ENCODE data around the gene SLC50A1.

Gene SLC50A1

DNA sequence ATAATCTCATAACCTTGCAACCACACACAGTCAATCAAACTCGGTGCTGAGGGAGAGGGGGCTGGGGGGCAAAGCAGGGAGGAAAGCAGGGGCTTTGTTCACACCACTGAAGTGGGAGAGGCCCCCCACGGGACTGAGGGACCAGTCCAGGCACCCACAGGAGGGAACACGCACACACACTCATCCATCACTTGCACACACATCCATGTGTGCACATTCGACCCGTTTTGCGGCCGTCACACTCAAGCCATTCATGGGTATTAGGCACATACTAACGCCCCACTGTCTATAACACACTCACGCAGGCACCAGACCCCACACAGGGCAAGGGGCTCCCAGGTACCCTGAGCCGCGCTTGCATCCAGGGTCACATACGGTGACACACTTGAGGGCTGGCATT, 43.0 kb upstream of the SLC50A1 start:
- Histone ChIP-seq H3K9me3 (ENCODE audit: severe bottlenecking) (no peaks in the 10 kb centered on the region), H3K27ac (no peak overlapping the region), H3K4me3 (ENCODE audit: low read depth, low read length) (no peak overlapping the region), H3K36me3 (no peaks in the 10 kb centered on the region), H3K27me3 (ENCODE audit: insufficient read depth, low read depth, severe bottlenecking) (no peaks in the 10 kb centered on the region)
- no peak for DNase-seq
- TF ChIP-seq, protein P1, sequence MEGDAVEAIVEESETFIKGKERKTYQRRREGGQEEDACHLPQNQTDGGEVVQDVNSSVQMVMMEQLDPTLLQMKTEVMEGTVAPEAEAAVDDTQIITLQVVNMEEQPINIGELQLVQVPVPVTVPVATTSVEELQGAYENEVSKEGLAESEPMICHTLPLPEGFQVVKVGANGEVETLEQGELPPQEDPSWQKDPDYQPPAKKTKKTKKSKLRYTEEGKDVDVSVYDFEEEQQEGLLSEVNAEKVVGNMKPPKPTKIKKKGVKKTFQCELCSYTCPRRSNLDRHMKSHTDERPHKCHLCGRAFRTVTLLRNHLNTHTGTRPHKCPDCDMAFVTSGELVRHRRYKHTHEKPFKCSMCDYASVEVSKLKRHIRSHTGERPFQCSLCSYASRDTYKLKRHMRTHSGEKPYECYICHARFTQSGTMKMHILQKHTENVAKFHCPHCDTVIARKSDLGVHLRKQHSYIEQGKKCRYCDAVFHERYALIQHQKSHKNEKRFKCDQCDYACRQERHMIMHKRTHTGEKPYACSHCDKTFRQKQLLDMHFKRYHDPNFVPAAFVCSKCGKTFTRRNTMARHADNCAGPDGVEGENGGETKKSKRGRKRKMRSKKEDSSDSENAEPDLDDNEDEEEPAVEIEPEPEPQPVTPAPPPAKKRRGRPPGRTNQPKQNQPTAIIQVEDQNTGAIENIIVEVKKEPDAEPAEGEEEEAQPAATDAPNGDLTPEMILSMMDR (IDR thresholded peaks at IDR 0.05; ENCODE audit: low read depth, low read length) = no peak

DNA sequence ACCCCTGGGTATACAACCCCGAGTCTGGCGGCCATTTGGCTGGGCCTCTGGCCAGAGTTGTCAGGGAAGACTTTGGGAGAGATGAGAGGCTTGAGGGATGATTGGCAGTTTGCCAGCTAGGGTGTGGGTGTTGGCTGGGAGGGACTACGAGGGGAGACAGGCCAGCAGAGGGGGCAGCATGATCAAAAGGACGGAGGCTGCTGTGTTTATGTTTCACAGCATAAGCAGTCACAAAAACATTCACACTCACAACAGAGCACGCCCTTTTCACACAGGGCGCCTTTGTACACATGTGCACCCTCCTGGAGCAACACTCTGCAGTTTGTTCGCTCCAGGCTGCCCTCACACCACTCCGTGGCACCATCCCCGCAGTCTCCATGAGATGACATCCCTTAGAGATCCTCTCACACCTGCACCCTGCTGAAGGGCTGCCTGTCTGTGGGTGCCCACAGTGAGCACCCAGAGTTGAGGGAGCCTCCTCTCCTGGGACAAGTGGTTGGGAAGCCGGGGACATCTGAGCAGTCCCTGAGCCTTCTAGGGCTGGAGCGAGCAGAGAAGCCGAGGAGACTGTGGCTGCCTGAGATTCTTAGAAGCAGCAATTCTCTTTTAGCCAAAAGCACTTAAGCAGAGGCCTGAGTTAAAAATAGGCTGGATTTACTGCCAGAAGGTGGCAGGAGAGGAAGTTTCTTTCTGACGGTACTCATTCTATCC, 41.6 kb upstream of the SLC50A1 start:
- H3K4me3 ChIP-seq (ENCODE audit: low read depth, low read length) = no peak overlapping the region
- no peaks in the 10 kb centered on the region for H3K27me3 ChIP-seq (ENCODE audit: insufficient read depth, low read depth, severe bottlenecking)
- H3K9me3 ChIP-seq (ENCODE audit: severe bottlenecking) = no peaks in the 10 kb centered on the region
- TF ChIP-seq, protein P1 (IDR thresholded peaks at IDR 0.05; ENCODE audit: low read depth, low read length) = peak; percentile 75
- H3K27ac ChIP-seq = peak overlapping the region; percentile 4; the same call in 1 of the 2 replicates
- no peaks in the 10 kb centered on the region for H3K36me3 ChIP-seq
- peak; percentile 78 for DNase-seq

GRCh38 chr1:155094622-155094948, 41.1 kb upstream of the SLC50A1 start:
- H3K27ac ChIP-seq = no peak overlapping the region
- H3K4me3 ChIP-seq (ENCODE audit: low read depth, low read length) = no peak overlapping the region
- DNase-seq = no peak
- no peaks in the 10 kb centered on the region for H3K36me3 ChIP-seq
- TF ChIP-seq, protein P1 (IDR thresholded peaks at IDR 0.05; ENCODE audit: low read depth, low read length) = no peak
- H3K27me3 ChIP-seq (ENCODE audit: insufficient read depth, low read depth, severe bottlenecking) = no peaks in the 10 kb centered on the region
- H3K9me3 ChIP-seq (ENCODE audit: severe bottlenecking) = no peaks in the 10 kb centered on the region

GRCh38 chr1:155099331-155099730, 36.3 kb upstream of the SLC50A1 start:
- TF ChIP-seq, protein P1 (IDR thresholded peaks at IDR 0.05; ENCODE audit: low read depth, low read length) = no peak
- H3K27me3 ChIP-seq (ENCODE audit: insufficient read depth, low read depth, severe bottlenecking) = no peaks in the 10 kb centered on the region

GRCh38 chr1:155103325-155103724, 32.3 kb upstream of the SLC50A1 start:
- TF ChIP-seq, protein P1 (IDR thresholded peaks at IDR 0.05; ENCODE audit: low read depth, low read length) = no peak
- Histone ChIP-seq H3K27me3 (ENCODE audit: insufficient read depth, low read depth, severe bottlenecking) (no peaks in the 10 kb centered on the region), H3K9me3 (ENCODE audit: severe bottlenecking) (no peaks in the 10 kb centered on the region), H3K27ac (no peak overlapping the region), H3K36me3 (no peaks in the 10 kb centered on the region), H3K4me3 (ENCODE audit: low read depth, low read length) (no peak overlapping the region)
- DNase-seq = no peak

More at GRCh38 chr1:155099331-155099730, 36.3 kb upstream of the SLC50A1 start:
- Histone ChIP-seq H3K36me3 (no peaks in the 10 kb centered on the region), H3K4me3 (ENCODE audit: low read depth, low read length) (no peak overlapping the region), H3K27ac (no peak overlapping the region), H3K9me3 (ENCODE audit: severe bottlenecking) (no peaks in the 10 kb centered on the region)
- DNase-seq = no peak

Data from WERI-Rb-1 (cell line).